Stimulated activated CD4-positive, alpha-beta T cell treated with anti-CD3 and anti-CD28 coated beads, Interleukin-15, amount 100 ng/mL, for 48 hours (primary cell): ENCODE measurements around the gene DMBT1.

ENCODE experiments used
- DNase-seq, 2 donors: peaks; one replicate each; pipeline ENCODE4 v3.0.0-alpha.2; 2020; ENCODE audit warnings: low read depth in 2 of 2

DMBT1 gene

DNA sequence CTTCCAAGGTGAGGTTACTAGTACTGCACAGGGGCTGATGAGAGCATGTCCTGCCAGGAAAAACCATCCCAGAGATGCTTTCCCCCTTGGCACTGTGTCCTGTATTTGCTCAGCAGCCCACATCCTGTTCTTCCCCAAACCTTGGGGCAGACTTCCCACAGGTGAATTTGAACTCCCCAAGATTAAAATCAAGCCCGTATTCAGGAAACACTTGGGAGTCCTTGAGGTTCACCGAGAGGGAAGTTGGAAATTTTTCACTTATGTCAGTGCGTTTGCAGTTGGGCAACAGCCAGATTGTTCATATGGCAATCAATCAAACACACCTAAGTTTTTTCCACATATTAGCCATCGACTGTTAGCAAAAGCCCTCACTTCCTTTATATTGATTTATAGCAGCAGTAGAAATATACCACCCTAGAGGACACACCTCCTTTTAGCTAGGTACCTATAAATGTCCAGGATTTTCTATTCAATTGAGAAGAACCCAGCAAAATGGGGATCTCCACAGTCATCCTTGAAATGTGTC, at the start of gene DMBT1:
DMBT1 (plus strand) TSS at position 476 of the 526 bp plus-strand sequence; CDS start at position 493, 17 bp downstream.
- DNase-seq = no peak

DNA sequence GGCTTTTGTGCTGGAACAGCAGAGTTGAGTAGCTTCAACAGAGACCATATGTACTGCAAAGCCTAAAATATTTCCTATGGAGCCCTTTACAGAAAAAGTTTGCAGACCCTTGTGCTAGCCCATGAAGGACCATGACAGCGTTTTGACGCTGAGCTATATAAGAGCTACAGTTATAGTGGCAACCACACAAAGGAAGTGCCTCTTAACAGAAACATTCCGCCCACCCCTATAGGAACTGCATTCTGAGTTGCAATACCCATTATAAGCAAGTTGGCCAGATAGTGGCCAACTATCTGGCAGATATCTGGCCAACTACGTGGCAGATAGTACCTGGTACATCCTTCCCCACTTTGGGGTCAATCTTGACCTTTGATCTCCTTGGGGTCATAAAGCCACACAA, 47.5 kb upstream of the DMBT1 start:
- DNase-seq = no peak

DNA sequence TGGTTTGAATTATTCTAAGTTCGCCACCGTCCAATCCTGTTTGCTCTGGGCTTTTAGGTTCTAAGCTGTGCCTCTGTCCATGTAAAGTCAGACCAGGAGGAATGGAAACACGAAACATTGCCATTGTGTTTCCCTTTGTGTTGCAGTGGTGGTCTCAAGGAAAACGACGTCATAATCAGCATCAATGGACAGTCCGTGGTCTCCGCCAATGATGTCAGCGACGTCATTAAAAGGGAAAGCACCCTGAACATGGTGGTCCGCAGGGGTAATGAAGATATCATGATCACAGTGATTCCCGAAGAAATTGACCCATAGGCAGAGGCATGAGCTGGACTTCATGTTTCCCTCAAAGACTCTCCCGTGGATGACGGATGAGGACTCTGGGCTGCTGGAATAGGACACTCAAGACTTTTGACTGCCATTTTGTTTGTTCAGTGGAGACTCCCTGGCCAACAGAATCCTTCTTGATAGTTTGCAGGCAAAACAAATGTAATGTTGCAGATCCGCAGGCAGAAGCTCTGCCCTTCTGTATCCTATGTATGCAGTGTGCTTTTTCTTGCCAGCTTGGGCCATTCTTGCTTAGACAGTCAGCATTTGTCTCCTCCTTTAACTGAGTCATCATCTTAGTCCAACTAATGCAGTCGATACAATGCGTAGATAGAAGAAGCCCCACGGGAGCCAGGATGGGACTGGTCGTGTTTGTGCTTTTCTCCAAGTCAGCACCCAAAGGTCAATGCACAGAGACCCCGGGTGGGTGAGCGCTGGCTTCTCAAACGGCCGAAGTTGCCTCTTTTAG, 46.3 kb upstream of the DMBT1 start:
- DNase-seq = no peak

DNA sequence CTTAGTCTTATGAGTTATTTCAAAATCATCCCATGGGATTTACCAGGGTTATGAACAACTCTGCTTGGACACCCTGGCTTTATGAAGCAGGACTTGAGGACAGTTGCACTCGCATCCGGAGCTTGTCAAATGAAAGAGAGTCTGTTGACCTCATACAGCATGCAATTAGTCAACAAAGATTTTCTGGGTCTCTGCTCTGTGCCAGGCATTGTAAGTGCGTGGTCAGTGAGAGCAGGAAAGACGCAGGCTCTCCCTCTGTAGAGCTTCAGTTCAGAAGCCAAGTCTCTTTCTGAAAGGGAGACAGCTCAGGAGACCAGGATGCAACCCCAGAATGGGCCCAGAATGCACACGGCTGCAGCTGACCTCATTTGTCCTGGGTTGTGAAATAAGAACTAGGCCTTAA, 45.5 kb upstream of the DMBT1 start:
- DNase-seq = no peak

DNA sequence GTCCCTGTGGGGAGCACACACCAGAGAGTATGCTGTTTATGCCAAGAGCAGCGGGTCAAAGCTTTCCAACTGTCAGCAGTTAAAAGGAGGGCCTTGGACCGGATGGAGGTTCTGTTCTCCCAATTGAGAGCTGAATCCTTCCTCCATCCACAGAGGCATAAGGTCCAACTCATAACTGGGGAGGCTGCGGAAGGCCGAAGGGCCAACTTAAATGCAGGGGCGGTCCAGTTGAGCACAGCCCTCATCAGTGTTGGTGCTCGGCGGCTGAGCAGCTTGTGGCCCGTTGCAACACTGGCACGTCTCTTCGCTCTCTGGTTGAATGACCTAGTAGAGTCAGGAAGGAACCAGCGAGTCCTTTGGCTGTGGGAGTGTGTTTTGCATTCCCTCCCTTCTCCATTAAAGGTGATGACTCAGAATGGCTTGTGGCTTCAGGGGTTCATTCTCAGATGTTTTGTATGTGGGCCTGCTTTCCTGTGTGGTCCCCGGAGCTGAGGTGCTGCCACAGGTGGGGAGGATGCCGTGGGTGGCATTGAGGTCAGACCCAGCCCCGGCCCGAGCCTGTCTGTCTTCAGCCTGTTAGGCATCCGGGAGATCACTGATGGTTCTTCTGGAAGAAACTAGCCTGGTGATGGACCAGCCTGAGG, 44.8 kb upstream of the DMBT1 start:
- DNase-seq = peak; percentile 25 to 33

DNA sequence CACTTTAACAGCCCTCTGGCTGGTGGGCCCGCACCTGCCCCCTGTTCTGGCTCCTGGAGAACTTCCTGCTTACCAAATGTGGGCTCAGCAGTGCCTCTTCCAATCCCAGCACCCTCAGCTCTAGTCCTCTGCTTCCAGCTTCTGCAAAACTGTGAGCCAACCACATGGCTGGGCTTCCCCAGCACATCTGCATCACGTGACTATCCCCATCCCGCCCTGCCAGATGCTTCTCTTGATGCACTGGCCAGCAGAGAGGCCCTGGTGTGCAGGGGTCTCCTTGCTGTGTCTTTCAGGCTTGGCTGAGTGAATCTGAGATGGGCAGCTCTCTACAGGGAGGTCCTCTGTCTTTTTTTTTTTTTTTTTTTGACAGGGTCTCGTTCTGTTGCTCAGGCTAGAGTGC, 43.8 kb upstream of the DMBT1 start:
- DNase-seq = no peak

DNA sequence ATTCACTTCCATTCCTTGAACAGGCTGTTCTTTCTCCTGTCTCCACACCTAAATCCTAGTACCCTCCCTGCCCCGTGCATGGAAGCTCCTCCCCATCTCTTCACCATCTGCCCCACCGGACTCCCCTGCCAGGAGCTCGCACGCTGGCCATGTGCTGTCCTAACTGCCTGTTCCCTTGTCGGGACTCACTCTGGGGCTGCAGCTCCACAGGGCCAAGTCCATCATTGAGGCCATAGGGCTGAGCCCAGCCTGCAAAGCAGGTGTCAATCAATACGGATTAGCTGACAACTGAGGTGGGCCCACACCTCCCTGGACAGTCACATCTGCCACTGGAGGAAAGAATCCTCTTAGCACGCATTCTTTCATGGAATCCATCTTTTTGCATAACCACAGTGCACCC, 41.4 kb upstream of the DMBT1 start:
- no peak for DNase-seq

DNA sequence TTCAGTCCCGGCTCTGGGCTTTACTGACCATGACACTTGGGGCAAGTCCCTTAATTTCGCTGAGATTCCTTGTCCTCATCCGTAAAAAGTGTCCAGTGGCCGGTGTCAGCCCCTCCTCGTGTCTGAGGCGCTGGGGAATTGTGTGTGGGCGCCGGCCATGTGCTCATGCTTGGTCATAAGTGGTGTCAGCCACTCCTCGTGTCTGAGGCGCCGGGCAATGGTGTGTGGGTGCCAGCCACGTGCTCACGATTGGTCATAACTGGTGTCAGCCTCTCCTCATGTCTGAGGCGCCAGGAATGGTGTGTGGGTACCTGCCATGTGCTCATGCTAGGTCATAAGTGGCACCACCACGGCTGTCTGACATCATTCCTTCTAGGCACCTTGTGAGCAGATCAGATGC, 40.7 kb upstream of the DMBT1 start:
- no peak for DNase-seq

DNA sequence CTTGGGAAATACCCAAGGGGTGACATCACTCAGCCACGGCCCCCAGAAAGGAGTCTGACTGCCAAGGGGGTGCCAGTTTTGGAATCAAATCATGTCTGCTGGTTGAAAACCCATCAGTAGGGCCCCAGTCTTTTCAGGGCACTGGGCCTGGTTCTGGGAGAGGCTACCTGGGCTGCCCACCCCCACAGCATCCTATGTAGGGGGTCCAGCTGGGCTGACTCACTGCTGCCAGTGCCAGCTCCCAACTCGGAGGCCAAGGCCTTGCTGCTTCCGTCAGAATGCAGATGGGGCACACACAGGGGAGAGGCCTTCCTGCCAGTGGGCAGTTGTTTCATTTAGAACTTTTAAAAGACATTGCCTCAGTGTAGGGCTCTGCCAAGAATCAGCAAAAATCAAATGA, 39.5 kb upstream of the DMBT1 start:
- no peak for DNase-seq

DNA sequence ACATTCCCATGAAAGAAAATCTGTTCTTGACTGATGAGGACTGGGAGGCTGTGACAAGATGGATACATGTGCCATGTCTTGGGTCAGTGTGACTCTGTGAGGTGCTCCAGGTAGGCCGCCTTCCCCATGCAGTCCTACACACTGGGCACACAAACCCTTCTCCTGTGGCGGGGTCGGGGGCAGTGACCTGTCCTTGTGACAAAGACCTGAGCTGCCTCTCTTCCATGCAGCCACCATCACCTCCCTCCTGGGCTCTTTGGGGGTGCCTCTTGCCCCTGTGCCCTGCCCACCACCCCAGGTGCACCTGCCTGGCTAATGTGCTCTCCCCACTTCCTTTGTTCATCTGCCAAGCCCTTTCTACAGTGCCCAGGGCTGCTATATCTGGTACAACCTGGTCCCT, 35.7 kb upstream of the DMBT1 start:
- no peak for DNase-seq

DNA sequence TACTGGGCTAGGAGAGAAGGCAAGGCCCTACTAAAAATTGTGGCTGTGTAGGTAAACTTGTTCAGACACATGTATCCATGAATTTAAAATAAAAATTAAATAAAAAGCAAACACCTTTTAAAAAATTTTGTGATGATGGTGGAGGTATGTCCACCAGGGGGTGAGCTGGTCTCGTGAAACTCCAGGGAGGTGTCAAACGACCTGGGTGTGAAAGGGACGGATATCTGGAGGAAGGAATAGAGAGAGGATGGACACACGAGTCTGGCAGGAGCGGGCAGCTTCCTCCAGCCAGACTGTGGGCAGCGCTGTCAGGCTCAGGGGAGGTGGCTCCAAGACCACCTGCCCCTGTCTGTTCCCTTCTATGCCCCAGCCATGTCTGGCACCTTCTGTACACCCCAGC, 34.8 kb upstream of the DMBT1 start:
- DNase-seq = no peak

DNA sequence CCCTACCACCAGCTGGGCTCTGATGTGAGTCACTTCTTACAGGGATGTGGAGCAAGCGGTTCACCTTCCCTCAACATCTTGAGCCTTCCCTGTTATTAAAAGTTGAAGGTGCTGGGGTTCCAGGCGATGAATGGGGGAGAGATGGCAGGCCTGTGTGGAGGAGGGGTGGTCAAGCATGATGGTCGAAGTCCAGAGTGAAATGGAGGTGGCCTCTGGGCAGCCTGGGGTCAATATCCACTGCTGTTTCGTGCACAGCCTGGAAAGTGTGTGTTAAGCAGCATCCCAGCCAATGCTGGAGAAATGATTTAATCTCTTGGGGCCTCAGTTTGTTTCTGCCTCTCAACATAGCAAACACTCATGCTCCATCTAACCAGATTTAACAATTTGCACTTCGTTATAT, 33.7 kb upstream of the DMBT1 start:
- no peak for DNase-seq

DNA sequence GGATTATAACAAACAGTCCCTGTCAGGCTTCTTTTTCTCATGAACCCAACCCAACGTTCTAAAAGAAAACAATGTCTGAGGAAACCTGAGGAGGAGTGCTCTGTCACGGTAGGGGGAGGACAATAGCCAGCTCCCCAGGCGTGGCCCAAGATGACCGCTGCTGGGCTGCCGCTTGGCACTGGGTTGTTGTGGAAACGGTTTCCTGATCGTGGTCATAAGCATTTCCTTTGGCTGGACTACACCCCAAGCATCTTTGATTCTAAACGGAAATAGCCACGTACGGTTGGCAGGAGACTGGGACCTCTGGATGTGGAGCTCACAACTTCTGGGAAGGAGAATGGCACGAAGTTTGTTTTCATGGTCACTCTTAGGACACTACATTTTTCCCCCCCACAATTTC, 30.4 kb upstream of the DMBT1 start:
- DNase-seq = no peak

DNA sequence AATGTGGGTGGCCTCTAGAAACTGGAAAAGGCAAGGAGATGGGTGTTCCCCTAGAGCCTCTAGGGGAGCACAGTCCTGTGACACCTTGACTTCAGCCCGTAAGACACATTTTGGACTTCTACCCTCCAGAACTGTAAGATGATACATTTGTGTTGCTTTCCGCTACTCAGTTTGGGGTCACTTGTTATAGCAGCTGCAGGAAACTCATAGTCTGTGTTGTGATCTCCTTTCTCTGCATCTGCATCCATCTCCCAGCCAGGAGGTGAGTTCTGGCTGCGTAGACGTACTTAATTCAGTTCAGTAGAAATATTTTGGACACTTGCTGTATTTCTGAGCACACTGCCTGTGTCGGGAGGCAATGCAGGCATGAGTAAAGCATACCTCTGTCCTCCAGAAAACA, 29.3 kb upstream of the DMBT1 start:
- DNase-seq = no peak

DNA sequence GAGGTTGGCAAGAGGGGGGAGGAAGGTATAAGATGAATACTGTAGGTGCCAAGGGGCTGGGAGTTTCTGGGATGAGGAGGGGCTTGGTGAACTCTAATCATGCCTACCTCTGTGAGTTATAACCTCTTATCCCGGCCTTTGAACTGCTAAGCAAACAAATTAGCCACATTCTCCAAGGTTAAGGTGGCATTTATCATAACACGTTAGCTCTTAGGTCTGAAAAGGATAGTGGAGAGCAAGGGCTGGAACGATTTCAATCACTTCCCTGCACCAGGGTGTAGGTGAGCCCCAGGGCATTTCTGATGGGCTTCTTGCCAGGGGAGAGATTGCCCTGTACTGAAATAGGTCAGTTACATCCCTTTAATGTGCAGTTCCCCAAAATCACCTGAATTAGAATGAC, 28.6 kb upstream of the DMBT1 start:
- DNase-seq = no peak

DNA sequence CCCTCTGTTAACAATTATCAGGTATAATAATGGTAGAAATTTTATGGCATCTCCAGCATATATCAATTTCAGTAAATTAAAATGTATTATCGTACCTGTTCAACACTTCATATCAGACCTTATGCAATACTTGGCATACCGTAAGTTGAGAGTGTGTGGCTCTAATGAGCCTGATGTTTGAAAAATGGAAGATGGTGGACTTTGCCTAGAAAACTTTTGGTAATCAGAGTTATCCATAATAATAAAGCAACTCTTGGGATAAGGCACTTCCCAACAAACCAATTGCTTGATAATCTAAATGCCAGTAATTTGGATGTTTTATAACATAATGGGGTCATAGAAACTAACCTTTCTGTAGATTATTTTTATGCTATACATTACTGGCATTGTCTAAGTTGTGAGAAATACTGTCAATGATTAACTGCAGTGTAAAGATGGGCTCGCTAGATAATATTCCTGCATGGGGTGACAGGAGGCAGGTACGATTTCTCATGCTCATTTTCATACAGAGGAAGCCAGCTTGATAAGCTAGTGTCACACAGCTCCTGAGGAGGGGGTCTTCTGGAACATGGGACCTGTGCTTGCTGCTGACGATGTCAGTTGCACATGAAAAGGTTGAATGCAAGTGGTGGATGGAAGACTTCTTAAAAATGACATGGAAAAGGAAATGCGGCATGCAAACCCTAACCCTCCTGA, 27.8 kb upstream of the DMBT1 start:
- no peak for DNase-seq

DNA sequence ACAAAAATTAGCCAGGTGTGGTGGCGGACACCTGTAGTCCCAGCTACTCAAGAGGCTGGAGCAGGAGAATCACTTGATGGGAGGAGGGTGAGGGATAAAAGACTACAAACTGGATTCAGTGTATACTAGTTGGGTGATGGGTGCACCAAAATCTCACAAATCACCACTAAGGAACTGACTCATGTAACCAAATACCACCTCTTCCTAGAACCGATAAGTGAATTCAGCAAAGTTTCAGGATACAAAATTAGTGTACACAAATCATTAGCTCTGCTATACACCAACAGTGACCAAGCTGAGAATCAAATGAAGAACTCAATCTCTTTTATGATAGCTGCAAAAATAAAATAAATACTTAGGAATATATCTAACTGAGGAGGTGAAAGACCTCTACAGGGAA, 23.0 kb upstream of the DMBT1 start:
- no peak for DNase-seq

DNA sequence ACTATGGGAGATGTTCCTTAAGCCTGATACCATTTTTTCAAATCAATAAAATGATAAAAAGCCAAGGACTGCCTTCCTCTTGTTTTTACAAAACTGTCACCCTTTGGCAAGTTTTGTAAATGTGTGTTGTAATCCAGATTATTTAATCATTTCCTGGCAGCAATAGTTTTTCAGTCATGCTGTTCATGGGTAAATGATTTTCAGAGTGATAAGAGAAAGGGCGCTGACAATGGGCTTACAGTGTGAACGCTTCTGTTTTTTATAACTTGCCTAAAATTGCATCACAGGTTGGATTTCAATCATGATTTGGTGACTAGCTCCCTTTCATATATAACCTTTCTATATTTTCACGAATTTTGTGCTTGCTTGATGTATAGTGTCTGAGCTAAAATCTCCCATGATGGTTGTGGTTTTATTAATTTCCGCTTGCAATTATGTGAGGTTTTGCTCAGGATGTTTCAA, 19.0 kb upstream of the DMBT1 start:
- DNase-seq = no peak

DNA sequence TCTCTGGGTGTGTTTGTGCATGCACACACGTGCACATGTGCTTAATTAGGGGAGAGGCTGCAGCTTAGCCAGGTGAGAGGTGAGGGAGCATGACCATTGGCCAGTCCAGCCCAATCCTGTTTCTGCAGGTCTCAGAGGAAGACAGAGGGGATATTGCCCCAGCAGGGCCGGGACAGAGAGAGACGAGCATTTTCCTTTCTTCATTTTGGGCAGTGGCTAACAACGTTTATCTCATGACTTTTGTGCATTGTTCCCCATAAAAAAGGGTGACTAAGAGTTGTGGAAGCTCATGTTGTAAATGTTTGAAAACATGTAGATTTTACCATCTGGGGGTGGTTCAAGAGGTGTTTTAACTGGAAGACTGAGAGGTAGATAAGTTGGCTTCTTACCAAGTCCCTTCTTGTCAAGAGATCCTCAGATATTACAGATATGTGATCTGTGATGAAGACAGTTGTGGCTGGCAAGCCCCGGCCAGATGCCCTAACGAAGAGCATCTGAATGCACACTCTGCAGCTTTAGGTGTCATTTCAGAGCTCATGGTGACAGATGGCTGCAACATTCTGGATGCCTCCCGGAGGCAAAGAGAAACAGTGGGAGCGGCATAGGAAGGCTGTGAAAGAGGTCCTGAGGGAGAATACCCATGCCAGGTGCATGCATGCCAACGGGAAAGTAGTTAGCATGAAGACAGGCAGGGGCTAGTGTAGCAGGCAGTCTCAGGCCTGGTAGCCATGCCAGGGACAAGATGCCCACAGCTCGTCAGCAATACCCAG, 16.7 kb upstream of the DMBT1 start:
- DNase-seq = no peak

DNA sequence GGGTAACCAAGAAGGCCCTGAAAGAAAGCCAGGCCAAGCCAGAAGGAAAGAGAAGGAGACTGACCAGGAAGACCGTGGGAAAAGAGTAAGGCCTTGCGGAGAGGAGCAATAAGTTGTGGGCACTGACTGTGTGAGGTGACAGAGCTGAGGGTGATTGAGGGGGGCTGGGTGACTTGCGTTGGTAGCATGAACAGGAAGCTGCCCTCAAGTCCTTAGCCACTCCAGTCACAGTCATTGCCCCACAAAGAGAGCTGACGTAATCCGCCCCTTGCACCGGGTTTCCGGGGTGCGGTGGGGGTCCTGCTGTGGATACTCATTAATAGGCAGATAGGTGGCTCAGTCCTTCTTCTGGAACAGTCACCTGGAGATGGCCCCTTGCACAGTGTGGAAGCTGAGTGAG, 16.1 kb upstream of the DMBT1 start:
- DNase-seq = no peak

DNA sequence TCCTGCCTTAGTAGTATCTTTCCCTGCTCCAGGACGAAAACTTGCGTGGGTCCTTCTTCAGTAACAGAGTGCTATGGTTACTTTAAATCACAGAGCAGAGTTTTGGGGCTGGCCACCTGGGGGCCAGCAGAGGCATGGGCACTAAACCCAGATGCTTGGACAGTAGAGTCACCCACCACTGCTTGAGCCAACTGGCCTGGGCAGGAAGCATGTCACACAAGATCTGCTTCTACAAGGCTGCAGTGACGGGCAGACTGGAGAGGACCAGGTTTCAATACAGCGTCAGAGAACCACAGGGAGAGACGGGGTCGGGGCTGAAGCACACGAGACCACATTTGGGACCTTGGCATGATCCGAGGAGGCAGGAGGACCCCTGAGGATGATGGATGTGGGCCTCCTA, 14.3 kb upstream of the DMBT1 start:
- DNase-seq = no peak
